GM12878 (cell line): Measurements from ENCODE around the gene WFIKKN1. TPM values are rescaled to one million over a fixed set of nuclear protein-coding genes. Genes with fewer than 3 reads are reported as not detected.

Source experiments
- ATAC-seq: fragments of 200-7000 bp; cut with Tn5 transposase; 3 replicates; pipeline ENCODE4 v1.9.1; 2020; ENCODE audit warnings: mild to moderate bottlenecking, moderate library complexity
- BruUV-seq: library from RNA; stranded (reverse); fragments of 400-500 nt; replicated peaks from 2 replicates; lab custom pipeline; 2021; lab: Mats Ljungman, UMichigan
- CTCF ChIA-PET: fragments of 300-600 bp; sonication (Branson Sonifier 250); formaldehyde crosslinking; extraction: SDS; loops from one replicate; lab custom pipeline; 2021; ENCODE audit warnings: inconsistent platforms; lab: Yijun Ruan, JAX
- POLR2A ChIA-PET: fragments of 350-600 bp; formaldehyde crosslinking; extraction: SDS; loops from one replicate; lab custom pipeline; 2021; ENCODE audit warnings: inconsistent platforms; lab: Charles Lee
- RAD21 ChIA-PET: fragments of 300-600 bp; sonication (Branson Sonifier 250); formaldehyde crosslinking; loops from one replicate; lab custom pipeline; 2023; ENCODE audit warnings: antibody characterized with exemption; ENCODE audit not compliant: unreplicated experiment; lab: Charles Lee
- SMC1A ChIA-PET: fragments of 300-600 bp; sonication (Branson Sonifier 250); formaldehyde crosslinking; loops from one replicate; lab custom pipeline; 2023; ENCODE audit not compliant: unreplicated experiment, uncharacterized antibody; lab: Charles Lee
- DNase-seq: peaks from one replicate; pipeline ENCODE4 v3.0.0-alpha.2; 2011; ENCODE audit warnings: low read depth, low spot score
- FAIRE-seq: peaks from 3 replicates; lab custom pipeline; 2011; peaks lifted over from hg19 to GRCh38; lab: Jason Lieb, UNC
- H2AFZ ChIP-seq: 2 replicates; pipeline ENCODE4 v1.6.0; 2011; ENCODE audit warnings: low read depth, low read length, control low read depth; ENCODE audit not compliant: control insufficient read depth
- H3K27ac ChIP-seq: 2 replicates; pipeline ENCODE4 v1.5.1; 2011; ENCODE audit warnings: control low read depth; ENCODE audit not compliant: control insufficient read depth, insufficient read depth
- H3K27me3 ChIP-seq, 2 experiments: replicated peaks in 1 of 2; 2 replicates each; pipeline versions ENCODE4 v1.6.0 to v1.6.1; 2011; ENCODE audit warnings: low read length in 1 of 2; ENCODE audit not compliant: control insufficient read depth in 2 of 2, insufficient read depth in 2 of 2
- H3K36me3 ChIP-seq, 2 experiments: 2 replicates each; pipeline ENCODE4 v1.5.1; 2011; ENCODE audit warnings: low read length in 1 of 2; ENCODE audit not compliant: control insufficient read depth in 2 of 2, insufficient read depth in 2 of 2
- H3K4me1 ChIP-seq: 2 replicates; pipeline ENCODE4 v1.6.1; 2011; ENCODE audit warnings: mild to moderate bottlenecking, low read length, moderate library complexity, mixed read lengths; ENCODE audit not compliant: control insufficient read depth, insufficient read depth
- H3K4me2 ChIP-seq: 2 replicates; pipeline ENCODE4 v1.6.0; 2011; ENCODE audit warnings: control low read depth; ENCODE audit not compliant: control insufficient read depth, insufficient read depth
- H3K4me3 ChIP-seq: fragments of 200-600 bp; sonication (generic); 2 replicates; pipeline ENCODE4 v1.5.1; 2016
- H3K79me2 ChIP-seq: 2 replicates; pipeline ENCODE4 v1.6.0; 2011; ENCODE audit warnings: low read length; ENCODE audit not compliant: control insufficient read depth, insufficient read depth
- H3K9ac ChIP-seq: 2 replicates; pipeline ENCODE4 v1.8.0; 2011; ENCODE audit warnings: low read length, control low read depth, mixed read lengths; ENCODE audit not compliant: control insufficient read depth, insufficient read depth
- H3K9me3 ChIP-seq: replicated peaks from 3 replicates; pipeline ENCODE4 v1.5.1; 2011; ENCODE audit warnings: mild to moderate bottlenecking, low read length; ENCODE audit not compliant: control insufficient read depth, insufficient read depth
- H4K20me1 ChIP-seq: 2 replicates; pipeline ENCODE4 v1.6.0; 2011; ENCODE audit not compliant: control insufficient read depth, insufficient read depth
- CBFB ChIP-seq: IDR thresholded peaks from 2 replicates; pipeline ENCODE4 v1.6.1; 2016; ENCODE audit warnings: antibody characterized with exemption, low read depth
- CTCF ChIP-seq, 3 experiments: IDR thresholded peaks in 2 of 3; conservative IDR thresholded peaks in 1 of 3; 2 replicates each; pipeline ENCODE4 v1.5.1; 2011; ENCODE audit warnings: low read depth in 3 of 3, low read length in 3 of 3, mild to moderate bottlenecking in 3 of 3, control low read depth in 2 of 3, moderate library complexity in 2 of 3, inconsistent platforms in 1 of 3, mixed read lengths in 1 of 3; ENCODE audit not compliant: control insufficient read depth in 2 of 3, insufficient read depth in 1 of 3; ENCODE audit errors: extremely low read depth in 1 of 3
- MLLT1 ChIP-seq: fragments of 450-650 bp; IDR thresholded peaks from 2 replicates; pipeline ENCODE4 v1.6.1; 2016; ENCODE audit warnings: mild to moderate bottlenecking
- PML ChIP-seq: IDR thresholded peaks from 2 replicates; pipeline ENCODE4 v1.6.1; 2012; ENCODE audit warnings: low read length, inconsistent platforms
- POU2F2 ChIP-seq: IDR thresholded peaks from 3 replicates; pipeline ENCODE4 v1.6.1; 2011; ENCODE audit warnings: low read depth, mild to moderate bottlenecking, low read length, borderline replicate concordance
- ZNF274 ChIP-seq: IDR thresholded peaks from one replicate; pipeline ENCODE4 v1.8.0; 2011; ENCODE audit not compliant: insufficient read length, insufficient read depth
- WGBS: methylation state at CpG from one replicate; pipeline ENCODE4 v1.1.6; 2016; ENCODE audit warnings: low lambda C conversion rate; ENCODE audit not compliant: insufficient replicate concordance, insufficient coverage; ENCODE audit errors: missing lambda C conversion rate; 5-methylcytosine and 5-hydroxymethylcytosine counted together
- in situ Hi-C: fragments of 300-500 bp; cut with MboI; formaldehyde crosslinking; loops from 9 replicates; pipeline ENCODE4 v1.14.3; 2018; ENCODE audit warnings: mixed read lengths
- intact Hi-C: fragments of 100-400 bp; cut with micrococcal nuclease; formaldehyde crosslinking; loops from one replicate; pipeline ENCODE4 v1.14.2; 2022; ENCODE audit not compliant: unreplicated experiment
- polyA plus RNA-seq, 11 experiments: library from polyadenylated mRNA; depleted of rRNA in 4 of 11; unstranded in 6 of 11; stranded (reverse) in 5 of 11; fragments of >200 nt; fragmentation: Nextera tagmentation in 4 of 11; fragmentation: Illumina TruSeq in 1 of 11; extraction: Ambion mirVana in 4 of 11; extraction: Trizol in 1 of 11; gene quantifications; 1 replicate in 1 of 11; 2 replicates in 10 of 11; pipeline versions ENCODE4 v1.2.1 to v1.2.3, GENCODE V29; 2011 to 2016; ENCODE audit warnings: inconsistent platforms in 2 of 11, missing spikeins in 2 of 11, low read depth in 1 of 11
- total RNA-seq, 4 experiments: library from RNA; depleted of rRNA in 3 of 4; stranded (reverse); fragments of >200 nt in 3 of 4; fragmentation: Illumina TruSeq in 1 of 4; extraction: Trizol in 1 of 4; gene quantifications; 2 replicates each; pipeline versions ENCODE4 v1.2.1 to v1.2.3, GENCODE V29; 2013 to 2021

WFIKKN1 gene
- total and polyA plus RNA-seq, 10 of the 15 experiments (the other 5 are each of a cell fraction or from before 2014, with no cell fraction given), result 0.01 to 0.41 (median 0.05) TPM; not detected in 2

- H3K9ac ChIP-seq, result peak overlapping the region; percentile 88
- peaks cover 15% of the 10 kb centered on the region for H3K4me1 ChIP-seq
- peaks cover 6 to 9% of the 10 kb centered on the region in 2 experiments; a peak in 2 of 4 replicates for H3K36me3 ChIP-seq
- WGBS, result 1% methylated on average over 31 of the region's 38 CpGs
- H2AFZ ChIP-seq, result peak overlapping the region; percentile 84; the same call in 1 of the 2 replicates
- 0 out of 2 replicates have a peak, but pooled peaks have one; percentile 28 for TF ChIP-seq CBFB
- no peak for TF ChIP-seq PML
- 0 out of 3 replicates have a peak, but pooled peaks have one; percentile 1 for TF ChIP-seq POU2F2
- peaks cover 24% of the 10 kb centered on the region for H3K79me2 ChIP-seq
- FAIRE-seq, result no peak
- peak overlapping the region; percentile 77 for H3K4me3 ChIP-seq
- no TSS peak for BruUV-seq
- DNase-seq, result no peak
- ChIA-PET RAD21 (interaction anchor here (0.9 kb wide), 2 partner anchors 14 to 40 kb away, joined by 3 read pairs; partner anchors contain the start of gene ANTKMT), CTCF (interaction anchor here (1.0 to 1.5 kb wide), 2 partner anchors 9 to 13 kb away, joined by 3 to 4 read pairs; partner anchors contain the start of genes RHOT2 and WDR24), POLR2A (interaction anchor here (1.0 to 2.0 kb wide), 6 partner anchors 9 to 42 kb away, joined by 3 to 13 read pairs (median 4); partner anchors contain the start of genes RHOT2 and WDR24), SMC1A (no interaction called here)
- H3K4me2 ChIP-seq, result peak overlapping the region; percentile 98
- H3K27ac ChIP-seq, result peak overlapping the region; percentile 53
- in situ Hi-C loops, result no loop called here
- H3K9me3 ChIP-seq, result no peaks in the 10 kb centered on the region
- intact Hi-C loops, result loop anchor here (5.0 kb wide), 1 partner anchor 43 kb away; the partner anchor contains the start of gene METTL26
- H4K20me1 ChIP-seq, result peaks cover 6% of the 10 kb centered on the region; the same call in 1 of the 2 replicates
- no peak for ATAC-seq
- H3K27me3 ChIP-seq, result no peaks in the 10 kb centered on the region
Measured at GRCh38 chr16:680625-680945, 49.8 kb downstream of the WFIKKN1 start.

DNA sequence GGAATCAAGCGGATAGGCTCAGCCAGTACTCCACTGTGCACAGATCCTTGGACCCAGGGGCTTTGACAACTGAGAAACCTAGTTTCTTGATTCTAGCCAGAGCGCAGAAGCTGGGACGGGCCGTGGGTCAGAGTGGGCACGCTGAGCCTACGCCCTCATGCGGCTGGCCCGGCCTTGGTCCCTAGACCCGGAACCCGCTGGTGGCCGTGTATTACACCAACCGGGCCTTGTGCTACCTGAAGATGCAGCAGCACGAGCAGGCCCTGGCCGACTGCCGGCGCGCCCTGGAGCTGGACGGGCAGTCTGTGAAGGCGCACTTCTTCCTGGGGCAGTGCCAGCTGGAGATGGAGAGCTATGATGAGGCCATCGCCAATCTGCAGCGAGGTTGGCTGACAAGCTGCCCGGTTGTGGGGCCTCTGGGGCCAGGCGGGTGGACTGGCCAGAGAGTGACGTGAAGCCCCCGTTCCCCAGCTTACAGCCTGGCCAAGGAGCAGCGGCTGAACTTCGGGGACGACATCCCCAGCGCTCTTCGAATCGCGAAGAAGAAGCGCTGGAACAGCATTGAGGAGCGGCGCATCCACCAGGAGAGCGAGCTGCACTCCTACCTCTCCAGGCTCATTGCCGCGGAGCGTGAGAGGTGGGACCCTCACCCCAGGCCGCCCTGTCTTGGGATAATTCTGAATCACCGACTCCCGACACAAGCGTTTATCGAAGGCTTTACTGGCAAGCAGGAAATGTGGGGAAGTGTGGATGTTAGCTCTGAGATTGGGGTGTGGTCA, 50.4 kb downstream of the WFIKKN1 start:
- Histone ChIP-seq H3K4me1 (peaks cover 15% of the 10 kb centered on the region), H3K9ac (peak overlapping the region; percentile 88), H3K27ac (peak overlapping the region; percentile 53; the same call in 1 of the 2 replicates), H3K4me3 (peak overlapping the region; percentile 77), H3K4me2 (peak overlapping the region; percentile 98), H4K20me1 (peaks cover 6% of the 10 kb centered on the region; the same call in 1 of the 2 replicates), H2AFZ (no peak overlapping the region), H3K9me3 (no peaks in the 10 kb centered on the region), H3K36me3 (peaks cover 6 to 9% of the 10 kb centered on the region in 2 experiments; a peak in 2 of 4 replicates), H3K27me3 (no peaks in the 10 kb centered on the region), H3K79me2 (peaks cover 24% of the 10 kb centered on the region)
- intact Hi-C loops, result loop anchor here (5.0 kb wide), 1 partner anchor 44 kb away; the partner anchor contains the start of gene METTL26
- no TSS peak for BruUV-seq
- in situ Hi-C loops, result no loop called here
- WGBS, result 52% methylated on average over 44 of the region's 44 CpGs
- RAD21 ChIA-PET, result interaction anchor here (0.6 to 1.2 kb wide), 4 partner anchors 9 to 99 kb away, joined by 3 to 4 read pairs (median 3); partner anchors contain the start of genes ANTKMT and WDR24
- no peak for FAIRE-seq
- CTCF ChIA-PET, result interaction anchor here (1.0 to 1.5 kb wide), 2 partner anchors 9 to 14 kb away, joined by 3 to 4 read pairs; partner anchors contain the start of genes RHOT2 and WDR24
- POLR2A ChIA-PET, result interaction anchor here (1.0 to 2.0 kb wide), 6 partner anchors 9 to 41 kb away, joined by 3 to 13 read pairs (median 4); partner anchors contain the start of genes RHOT2 and WDR24
- no peak for DNase-seq
- SMC1A ChIA-PET, result no interaction called here
- no peak for ATAC-seq
- 0 out of 2 replicates have a peak, but pooled peaks have one; percentile 11 for TF ChIP-seq CBFB
- peak in 2 of 3 experiments; percentile 7 to 15; a peak in 1 of 6 replicates for TF ChIP-seq CTCF (IDR thresholded peaks at IDR 0.05 in 2 of 3, conservative IDR thresholded peaks at IDR 0.05 in 1 of 3; ENCODE audit: control insufficient read depth in 2 of 3, extremely low read depth in 1 of 3, insufficient read depth in 1 of 3, low read depth in 3 of 3, low read length in 3 of 3)
- TF ChIP-seq ZNF274, result no peak
- TF ChIP-seq MLLT1, result 0 out of 2 replicates have a peak, but pooled peaks have one; percentile 50
